ENCODE data around the gene LMO3. TPM values are rescaled to one million over a fixed set of nuclear protein-coding genes. Genes with fewer than 3 reads are reported as not detected.
A peak's percentile ranks its signal among the peaks of the same experiment; 100 is the strongest.

Gene LMO3
- total RNA-seq, 1 donor from 2014 or later = 54.3 TPM

DNA sequence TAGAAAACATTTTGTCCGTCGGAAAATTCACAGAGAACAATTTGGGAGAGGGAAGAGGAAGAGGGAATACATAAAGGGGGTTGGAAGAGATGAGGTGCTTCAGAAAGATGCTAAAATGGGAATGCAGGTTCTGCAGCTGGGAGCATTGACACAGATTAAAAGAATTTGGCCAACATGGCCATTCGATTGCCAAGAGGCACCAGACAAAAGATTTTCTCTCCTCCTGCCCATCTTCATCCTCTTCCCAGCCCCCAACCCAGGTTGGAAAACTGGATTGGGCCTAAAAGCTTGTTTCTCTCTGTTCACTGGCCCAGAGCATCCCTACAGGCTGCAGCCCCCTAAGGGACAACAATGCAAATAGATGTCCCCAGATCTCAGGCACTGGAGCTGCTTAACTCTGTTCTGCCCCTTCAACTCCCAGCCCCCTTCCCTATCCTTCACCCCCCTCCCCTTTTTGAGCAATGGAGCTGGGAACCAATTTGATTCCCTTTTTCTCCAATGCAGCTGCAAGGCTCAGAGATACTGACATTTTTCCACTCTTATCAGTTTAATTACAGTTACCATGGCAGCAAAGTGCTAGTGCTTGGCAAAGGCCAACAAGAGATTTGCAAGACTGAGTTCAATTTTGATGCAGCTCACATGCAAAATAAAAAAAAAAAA, 1.9 kb downstream of the LMO3 start:
- Histone ChIP-seq H3K79me2 (ENCODE audit: low read depth) (peaks cover 23% of the 10 kb centered on the region), H3F3A (ENCODE audit: low read depth) (peaks cover 32% of the 10 kb centered on the region), H3K4me2 (peak overlapping the region; percentile 96), H3K27ac (peak overlapping the region; percentile 84), H2AFZ (replicated peaks) (no peak overlapping the region), H3K4me3 (peak overlapping the region; percentile 62), H3K9ac (no peak overlapping the region), H3K9me3 (ENCODE audit: low read depth) (no peaks in the 10 kb centered on the region), H3K36me3 (no peaks in the 10 kb centered on the region), H3K4me1 (peaks cover 51% of the 10 kb centered on the region), H4K20me1 (ENCODE audit: low read depth) (no peaks in the 10 kb centered on the region), H3K27me3 (peaks cover 38% of the 10 kb centered on the region)
- Mint-ChIP-seq H3K4me1 (peaks cover 58% of the 10 kb centered on the region), H3K27ac (peak overlapping the region; percentile 97), H3K9me3 (no peaks in the 10 kb centered on the region), H3K36me3 (peaks cover 5% of the 10 kb centered on the region), H3K27me3 (ENCODE audit: insufficient read depth, low read depth) (peaks cover under 1% of the 10 kb centered on the region), H3K4me3 (peak overlapping the region; percentile 98)
- TF ChIP-seq CTCF (IDR thresholded peaks at IDR 0.05) (no peak), EZH2 (IDR thresholded peaks at IDR 0.05) (no peak), EZH2phosphoT487 (IDR thresholded peaks at IDR 0.05) (no peak)
- peak; percentile 84 for DNase-seq (ENCODE audit: low spot score)

- Histone ChIP-seq H3K27ac (peak overlapping the region; percentile 84), H3K9ac (no peak overlapping the region), H3K79me2 (ENCODE audit: low read depth) (peaks cover 23% of the 10 kb centered on the region), H3K4me1 (peaks cover 45% of the 10 kb centered on the region), H3K27me3 (peaks cover 31% of the 10 kb centered on the region), H3K4me2 (peak overlapping the region; percentile 96), H3K4me3 (peak overlapping the region; percentile 62), H3F3A (ENCODE audit: low read depth) (peaks cover 32% of the 10 kb centered on the region), H3K9me3 (ENCODE audit: low read depth) (no peaks in the 10 kb centered on the region), H3K36me3 (no peaks in the 10 kb centered on the region), H4K20me1 (ENCODE audit: low read depth) (no peaks in the 10 kb centered on the region), H2AFZ (replicated peaks) (no peak overlapping the region)
- Mint-ChIP-seq H3K4me1 (peaks cover 51% of the 10 kb centered on the region), H3K36me3 (peaks cover 9% of the 10 kb centered on the region), H3K27me3 (ENCODE audit: insufficient read depth, low read depth) (no peaks in the 10 kb centered on the region), H3K4me3 (peak overlapping the region; percentile 98), H3K27ac (peak overlapping the region; percentile 97), H3K9me3 (no peaks in the 10 kb centered on the region)
- TF ChIP-seq EZH2phosphoT487 (IDR thresholded peaks at IDR 0.05) (peak; percentile 31), EZH2 (IDR thresholded peaks at IDR 0.05) (no peak)
- DNase-seq (ENCODE audit: low spot score) = peak; percentile 78
Measured at GRCh38 chr12:16603260-16603915, 2.6 kb downstream of the LMO3 start.

DNA sequence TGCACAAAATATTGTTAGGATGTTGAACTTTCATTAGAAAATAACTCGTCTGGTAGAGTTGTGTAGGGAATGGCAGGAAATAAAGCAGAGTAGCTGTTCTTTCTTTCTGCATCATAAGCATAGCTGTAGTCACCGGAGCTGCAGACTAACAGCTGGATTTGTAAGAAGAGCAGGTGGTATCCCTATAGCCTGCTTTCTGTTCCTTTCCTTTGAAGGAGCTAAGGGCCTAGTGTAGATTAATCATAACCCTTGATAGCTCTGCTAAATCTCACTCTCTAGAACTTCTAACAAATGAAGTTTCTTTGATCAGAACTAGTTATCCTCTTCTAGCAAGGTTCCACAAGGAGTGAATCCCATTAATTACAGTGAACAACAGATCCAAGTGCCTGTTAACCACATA, 3.5 kb downstream of the LMO3 start:
- peaks cover 36% of the 10 kb centered on the region for H3K4me1 ChIP-seq
- Mint-ChIP-seq H3K9me3 (no peaks in the 10 kb centered on the region), H3K27ac (peak overlapping the region; percentile 97), H3K36me3 (peaks cover 14% of the 10 kb centered on the region), H3K27me3 (ENCODE audit: insufficient read depth, low read depth) (no peaks in the 10 kb centered on the region), H3K4me1 (peaks cover 46% of the 10 kb centered on the region), H3K4me3 (peak overlapping the region; percentile 98)
- no peak overlapping the region for H3K9ac ChIP-seq
- no peaks in the 10 kb centered on the region for H3K9me3 ChIP-seq (ENCODE audit: low read depth)
- peaks cover 22% of the 10 kb centered on the region for H3K27me3 ChIP-seq
- peak overlapping the region; percentile 96 for H3K4me2 ChIP-seq
- peak overlapping the region; percentile 62 for H3K4me3 ChIP-seq
- TF ChIP-seq EZH2 (IDR thresholded peaks at IDR 0.05) (no peak), CTCF (IDR thresholded peaks at IDR 0.05) (no peak), EZH2phosphoT487 (IDR thresholded peaks at IDR 0.05) (no peak)
- peaks cover 32% of the 10 kb centered on the region for H3F3A ChIP-seq (ENCODE audit: low read depth)
- H3K27ac ChIP-seq = peak overlapping the region; percentile 9
- no peak overlapping the region for H2AFZ ChIP-seq (replicated peaks)
- DNase-seq (ENCODE audit: low spot score) = peak; percentile 20
- no peaks in the 10 kb centered on the region for H3K36me3 ChIP-seq
- no peaks in the 10 kb centered on the region for H4K20me1 ChIP-seq (ENCODE audit: low read depth)
- H3K79me2 ChIP-seq (ENCODE audit: low read depth) = peaks cover 23% of the 10 kb centered on the region

- Histone ChIP-seq H4K20me1 (ENCODE audit: low read depth) (no peaks in the 10 kb centered on the region), H3K9me3 (ENCODE audit: low read depth) (no peaks in the 10 kb centered on the region), H3K27me3 (peaks cover 3% of the 10 kb centered on the region), H3K36me3 (no peaks in the 10 kb centered on the region), H3K4me2 (peak overlapping the region; percentile 21), H3K27ac (no peak overlapping the region), H3K79me2 (ENCODE audit: low read depth) (peaks cover 23% of the 10 kb centered on the region), H3F3A (ENCODE audit: low read depth) (peaks cover 28% of the 10 kb centered on the region), H3K4me1 (peaks cover 27% of the 10 kb centered on the region), H3K4me3 (no peak overlapping the region), H3K9ac (no peak overlapping the region), H2AFZ (replicated peaks) (no peak overlapping the region)
- no peak for DNase-seq (ENCODE audit: low spot score)
- no peaks in the 10 kb centered on the region for H3K9me3 Mint-ChIP-seq
- H3K27me3 Mint-ChIP-seq (ENCODE audit: insufficient read depth, low read depth) = no peaks in the 10 kb centered on the region
- no peak for TF ChIP-seq EZH2 (IDR thresholded peaks at IDR 0.05)
- no peak for TF ChIP-seq EZH2phosphoT487 (IDR thresholded peaks at IDR 0.05)
- no peak for TF ChIP-seq CTCF (IDR thresholded peaks at IDR 0.05)
- H3K36me3 Mint-ChIP-seq = peaks cover 14% of the 10 kb centered on the region
- peaks cover 40% of the 10 kb centered on the region for H3K4me1 Mint-ChIP-seq
- H3K27ac Mint-ChIP-seq = no peak overlapping the region
- peak overlapping the region; percentile 11 for H3K4me3 Mint-ChIP-seq
Measured at GRCh38 chr12:16600525-16600924, 5.4 kb downstream of the LMO3 start.
